GM18526 (cell line): ENCODE measurements around the gene TFIP11.

Experiments used
- POLR2A ChIP-seq: IDR thresholded peaks from 3 replicates; pipeline ENCODE4 v1.6.1; 2011; ENCODE audit not compliant: insufficient read length; ENCODE audit errors: extremely low read depth

Gene TFIP11

DNA sequence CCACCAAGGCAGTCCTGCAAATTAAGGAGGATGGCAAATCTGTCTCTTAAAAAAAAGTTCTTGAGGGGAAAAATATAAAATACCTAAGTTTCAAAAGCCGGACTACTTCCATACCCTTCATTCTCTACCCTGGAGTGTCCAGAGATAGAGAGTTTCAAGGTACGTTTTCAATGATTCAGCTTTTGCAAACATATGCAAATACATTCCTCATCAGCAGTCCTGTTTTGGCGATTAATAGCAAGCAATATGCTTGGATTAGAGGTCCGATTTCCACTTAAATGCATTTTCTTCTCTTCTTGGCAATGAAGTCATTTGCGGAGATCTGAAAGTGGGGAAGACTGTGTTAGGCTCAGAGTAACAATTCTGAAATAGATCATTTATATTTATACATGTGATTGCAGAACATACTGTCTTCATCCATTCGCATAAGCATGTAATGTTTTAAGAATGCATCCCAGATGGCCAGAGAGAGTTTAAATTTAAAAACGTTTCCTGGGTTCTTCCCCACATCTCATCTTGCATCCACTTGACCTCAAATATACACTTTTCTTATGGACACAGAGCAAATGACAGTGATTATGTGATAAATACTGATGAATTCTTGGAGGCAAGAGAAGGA lies 13.8 kb upstream of the TFIP11 start:
- no peak for TF ChIP-seq POLR2A

DNA sequence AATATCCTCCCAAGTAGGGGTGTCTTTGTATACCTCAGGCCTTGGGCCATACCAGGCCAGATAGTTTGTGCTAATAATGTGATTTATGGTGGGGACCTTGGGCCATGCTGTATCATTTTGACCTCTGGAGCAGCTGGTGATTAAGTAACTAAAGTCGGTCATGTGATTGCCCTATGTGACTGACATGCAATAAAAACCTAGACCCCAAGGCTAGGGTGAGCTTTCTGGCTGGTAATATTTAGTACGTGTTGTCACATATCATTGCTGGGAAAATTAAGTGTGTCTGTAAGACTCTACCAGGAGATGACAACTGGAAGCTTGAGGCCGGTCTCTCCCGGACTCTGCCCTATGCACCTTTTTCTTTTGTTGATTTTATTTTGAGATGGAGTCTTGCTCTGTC lies 12.6 kb upstream of the TFIP11 start:
- TF ChIP-seq POLR2A = no peak

DNA sequence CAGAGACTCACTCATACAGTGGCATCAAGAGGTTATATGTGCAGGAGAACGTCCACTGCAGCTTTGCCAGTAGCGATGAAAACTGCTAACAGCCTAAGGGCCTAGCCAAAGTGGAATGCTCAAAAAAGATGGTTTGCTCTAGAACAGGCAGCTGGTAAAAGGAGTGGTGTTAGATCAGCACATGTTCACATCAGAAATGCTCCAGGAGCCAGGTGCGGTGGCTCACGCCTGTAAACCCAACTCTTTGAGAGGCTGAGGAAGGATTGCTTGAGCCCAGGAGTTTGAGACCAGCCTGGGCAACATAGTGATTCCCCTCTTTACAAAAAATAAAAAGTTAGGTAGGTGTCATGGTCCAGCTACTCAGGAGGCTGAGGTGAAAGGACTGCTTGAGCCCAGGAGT lies 10.3 kb upstream of the TFIP11 start:
- TF ChIP-seq POLR2A = no peak

DNA sequence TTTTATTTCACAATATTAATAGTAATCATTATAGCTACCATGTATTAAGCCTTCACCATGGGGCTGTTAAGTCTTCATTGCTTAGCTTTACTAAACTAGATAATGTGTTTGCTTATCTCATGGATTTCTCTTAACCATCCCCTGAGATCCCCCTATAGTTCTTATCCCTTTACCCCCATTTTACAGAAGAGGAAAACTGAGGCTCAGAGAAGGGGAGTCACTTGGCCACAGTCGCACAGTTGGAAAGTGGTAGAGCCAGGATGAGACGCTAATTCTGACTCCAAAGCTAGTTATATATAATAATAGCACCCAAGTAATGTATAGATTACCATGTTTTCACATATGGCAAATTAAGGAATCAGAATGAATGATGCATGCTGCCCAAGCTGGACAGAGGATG lies 9.7 kb upstream of the TFIP11 start:
- TF ChIP-seq POLR2A = no peak

DNA sequence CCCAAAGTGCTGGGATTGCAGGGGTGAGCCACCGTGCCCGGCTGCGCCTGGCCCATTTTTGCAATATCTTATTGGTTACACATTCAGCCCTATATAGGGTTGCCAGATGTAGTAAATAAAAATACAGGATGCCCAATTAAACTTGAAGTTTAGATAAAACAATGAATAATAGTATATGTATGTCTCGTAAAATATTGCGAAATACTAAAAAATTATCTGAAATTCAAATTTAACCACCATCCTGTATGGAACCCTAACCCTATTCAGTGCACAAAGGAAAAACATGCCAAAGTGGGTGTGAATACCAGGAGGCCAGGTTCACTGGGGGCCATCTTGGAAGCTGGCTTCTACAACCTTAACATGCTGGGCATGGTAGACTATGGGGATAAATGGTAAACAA lies 5.2 kb upstream of the TFIP11 start:
- no peak for TF ChIP-seq POLR2A

DNA sequence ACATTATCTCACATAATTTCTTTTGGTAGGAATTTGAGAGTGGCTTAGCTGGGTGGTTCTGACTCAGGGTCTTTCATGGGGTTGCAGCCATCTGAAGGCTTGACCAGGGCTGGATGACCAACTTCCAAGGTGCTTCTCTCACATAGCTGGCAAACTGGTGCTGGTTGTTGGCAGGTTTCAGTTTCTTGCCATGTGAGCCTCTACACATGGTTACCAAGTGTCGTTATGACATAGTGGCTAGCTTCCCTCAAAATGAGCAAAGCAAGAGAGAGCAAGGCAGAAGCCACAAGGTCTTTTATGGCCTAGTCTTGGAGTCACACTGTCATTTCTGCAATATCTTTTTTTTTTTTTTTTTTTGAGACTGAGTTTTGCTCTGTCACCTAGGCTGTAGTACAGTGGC lies 4.2 kb upstream of the TFIP11 start:
- no peak for TF ChIP-seq POLR2A

DNA sequence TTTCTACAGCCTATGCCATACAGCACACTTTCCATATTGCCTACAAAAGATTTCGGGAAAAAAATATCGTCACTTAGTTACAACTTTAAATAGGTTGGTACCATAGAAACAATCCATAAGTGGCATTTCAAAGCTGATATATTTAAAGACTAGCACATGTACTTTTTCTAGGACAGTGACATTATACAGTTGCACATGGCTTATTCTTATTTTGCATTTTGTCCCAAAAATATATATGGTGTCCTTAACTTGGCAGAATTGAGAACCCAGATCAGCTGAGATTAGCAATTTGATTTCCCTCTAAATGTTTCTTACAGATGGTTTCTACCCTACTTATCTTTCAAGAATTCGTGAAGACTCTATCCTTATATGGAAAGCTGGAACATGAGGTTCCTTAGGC lies 3.7 kb upstream of the TFIP11 start:
- TF ChIP-seq POLR2A = no peak

DNA sequence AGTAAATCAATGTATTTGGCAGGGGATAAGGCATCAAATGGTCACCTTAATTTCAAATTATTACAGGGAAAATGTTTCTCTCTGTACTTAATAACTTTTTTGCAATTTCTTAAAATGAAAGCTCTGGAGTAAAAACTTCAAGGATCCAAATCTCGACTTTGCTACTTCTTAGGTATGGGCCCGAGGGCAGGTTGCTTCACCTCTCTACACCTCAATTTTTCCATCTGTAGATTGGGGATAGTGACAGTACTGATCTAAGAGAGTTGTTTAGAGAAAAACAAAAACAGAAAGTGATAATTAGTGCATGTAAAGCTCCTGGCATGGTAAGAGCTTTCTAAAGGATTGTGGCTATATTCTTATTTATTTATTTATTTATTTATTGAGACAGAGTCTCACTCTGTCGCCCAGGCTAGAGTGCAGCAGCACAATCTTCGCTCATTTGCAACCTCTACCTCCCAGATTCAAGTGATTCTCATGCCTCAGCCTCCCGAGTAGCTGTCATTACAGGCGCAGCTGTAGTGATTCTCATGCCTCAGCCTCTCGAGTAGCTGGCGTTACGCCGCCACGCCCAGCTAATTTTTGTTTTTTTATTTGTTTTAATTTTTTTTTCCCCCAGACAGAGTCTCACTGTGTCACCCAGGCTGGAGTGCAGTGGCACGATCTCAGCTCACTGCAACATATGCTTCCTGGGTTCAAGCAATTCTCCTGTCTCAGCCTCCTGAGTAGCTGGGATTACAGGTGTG lies 2.3 kb upstream of the TFIP11 start:
- TF ChIP-seq POLR2A = no peak

DNA sequence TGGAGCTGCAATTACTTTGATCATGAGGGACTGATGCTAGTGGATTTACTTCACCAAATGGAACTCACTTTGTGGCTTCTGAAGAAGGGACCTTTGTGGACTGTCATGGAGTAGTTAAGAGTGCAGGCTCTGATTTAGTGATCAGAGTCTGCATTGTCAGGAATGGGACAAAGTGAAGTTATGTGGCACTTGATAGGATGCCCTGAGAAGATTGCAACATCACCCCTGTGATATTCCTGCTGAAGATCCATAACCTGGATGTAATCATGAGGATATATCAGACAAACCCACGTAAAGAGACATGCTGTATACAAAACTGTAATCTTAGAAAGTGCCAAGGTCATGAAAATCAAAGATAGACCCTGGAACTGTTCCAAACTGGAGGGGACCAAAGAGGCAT lies 1.6 kb upstream of the TFIP11 start:
- TF ChIP-seq POLR2A = no peak

DNA sequence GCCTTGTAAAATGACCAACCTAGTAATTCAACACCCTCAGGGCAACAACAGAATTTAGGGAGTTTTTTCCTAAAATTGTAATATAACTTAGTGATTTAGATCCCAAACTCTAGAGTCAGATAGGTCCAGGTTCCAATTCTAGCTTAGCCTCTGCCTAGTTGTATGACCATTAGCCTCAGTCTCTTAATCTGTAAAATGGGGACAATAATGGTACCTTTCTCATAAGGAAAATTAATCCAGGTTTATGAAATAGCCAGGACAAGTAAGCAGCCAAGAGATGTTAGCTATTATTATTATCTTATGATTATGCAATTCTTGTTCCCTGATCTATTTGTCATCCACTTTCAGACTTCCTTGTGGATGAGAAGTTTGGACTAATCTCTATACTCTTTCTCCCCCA lies 4.1 kb downstream of the TFIP11 start:
- no peak for TF ChIP-seq POLR2A

DNA sequence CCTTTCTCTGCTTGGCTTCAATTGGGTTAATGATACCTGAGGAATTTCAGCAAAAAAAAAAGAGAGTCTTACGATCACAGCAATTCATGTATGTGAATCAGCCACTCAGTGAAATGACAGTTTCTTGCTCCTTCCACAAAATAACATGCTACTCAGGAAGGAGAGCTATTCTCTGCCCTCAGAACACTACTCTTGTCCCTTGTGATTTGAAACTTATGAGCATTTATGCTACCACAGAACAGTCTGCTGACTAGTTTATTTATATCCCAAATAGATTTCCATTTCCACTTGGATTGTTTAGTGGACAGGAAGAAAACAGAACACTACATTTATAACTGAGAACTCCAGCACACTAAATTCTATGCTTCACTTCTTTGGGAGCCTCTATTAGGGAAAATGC lies 8.5 kb downstream of the TFIP11 start:
- TF ChIP-seq POLR2A = no peak

DNA sequence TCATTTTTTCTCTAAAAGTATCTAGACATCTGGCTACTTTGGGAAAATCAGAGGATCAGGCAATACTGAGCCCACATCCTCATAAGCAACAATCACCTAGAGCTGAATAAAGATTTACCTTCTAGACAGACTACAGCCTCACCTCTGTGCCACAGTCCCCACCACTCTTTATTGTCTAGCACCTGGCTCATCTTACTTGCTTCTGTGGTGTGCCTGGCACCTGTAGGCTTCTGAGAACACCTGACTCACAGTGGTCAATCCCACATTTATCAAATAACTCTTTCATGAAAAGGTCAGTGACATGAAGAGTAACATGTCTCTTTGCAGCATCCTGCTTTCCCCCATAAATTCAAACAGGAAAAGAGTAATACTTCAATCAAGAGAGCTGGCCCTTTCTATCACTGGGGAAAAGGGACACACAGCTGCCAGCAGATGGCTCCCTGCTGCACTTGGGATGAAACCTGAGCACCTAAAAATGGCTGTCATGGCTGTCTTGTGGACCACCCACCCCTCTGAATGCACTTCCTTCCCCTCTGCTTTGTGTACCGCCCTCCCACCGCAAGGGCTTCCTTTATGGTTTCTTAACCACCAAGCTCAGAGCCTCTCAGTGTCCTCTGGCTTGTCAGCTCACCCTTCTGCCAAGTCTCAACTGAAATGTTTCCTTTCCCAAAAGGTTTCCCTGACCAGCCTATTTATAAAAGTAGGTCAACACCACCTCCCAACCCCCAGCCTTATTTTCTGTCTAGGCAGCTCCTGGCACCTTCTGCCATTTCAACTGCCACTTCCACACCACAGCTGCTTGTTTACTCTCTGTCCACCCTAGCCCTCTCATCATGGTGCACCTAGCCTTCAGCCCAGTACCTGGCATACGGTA lies 9.3 kb downstream of the TFIP11 start:
- TF ChIP-seq POLR2A = no peak

DNA sequence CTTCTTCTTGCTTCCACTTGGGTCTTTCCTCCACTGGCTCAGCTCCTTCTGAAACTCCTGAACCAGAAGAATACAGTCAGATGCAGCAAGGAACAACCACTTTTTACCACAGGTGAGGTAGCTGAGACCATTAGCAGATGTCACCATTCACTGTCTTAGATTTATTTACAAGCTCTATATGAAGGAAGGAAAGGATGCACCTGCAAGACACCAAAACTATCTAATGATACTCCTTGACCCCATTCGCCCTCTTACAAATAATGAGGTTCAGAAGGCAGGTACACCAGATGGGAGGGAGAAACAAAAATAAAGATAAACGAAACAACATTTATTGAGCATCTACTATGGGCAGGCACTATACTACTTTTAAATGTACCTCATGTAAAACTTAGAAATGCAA lies 10.3 kb downstream of the TFIP11 start:
- TF ChIP-seq POLR2A = no peak

DNA sequence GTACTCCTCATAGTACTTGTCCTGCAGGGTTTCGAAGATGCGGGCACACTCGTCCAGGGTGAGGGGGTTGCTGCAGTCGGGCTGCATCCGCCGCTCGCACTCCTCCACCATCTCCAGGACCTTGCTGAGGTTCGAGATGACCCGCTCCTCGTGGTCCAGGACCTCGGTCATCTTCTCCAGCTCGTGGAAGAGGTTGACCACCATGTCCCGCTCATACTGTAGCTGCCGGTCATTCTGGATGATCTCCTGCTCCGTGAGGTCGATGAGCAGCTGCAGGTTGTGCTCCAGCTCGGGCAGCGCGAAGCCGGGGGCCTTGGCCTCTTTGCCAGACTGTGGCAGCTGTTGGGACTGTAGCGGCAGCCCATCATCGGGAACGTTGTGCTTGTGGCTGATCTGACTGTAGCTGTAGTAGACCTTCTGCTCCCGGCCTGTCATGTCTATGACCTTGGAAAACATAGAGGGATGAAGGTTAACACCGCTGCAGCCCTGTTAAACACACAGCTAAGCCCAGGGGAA lies 13.0 kb downstream of the TFIP11 start:
- TF ChIP-seq POLR2A = no peak

DNA sequence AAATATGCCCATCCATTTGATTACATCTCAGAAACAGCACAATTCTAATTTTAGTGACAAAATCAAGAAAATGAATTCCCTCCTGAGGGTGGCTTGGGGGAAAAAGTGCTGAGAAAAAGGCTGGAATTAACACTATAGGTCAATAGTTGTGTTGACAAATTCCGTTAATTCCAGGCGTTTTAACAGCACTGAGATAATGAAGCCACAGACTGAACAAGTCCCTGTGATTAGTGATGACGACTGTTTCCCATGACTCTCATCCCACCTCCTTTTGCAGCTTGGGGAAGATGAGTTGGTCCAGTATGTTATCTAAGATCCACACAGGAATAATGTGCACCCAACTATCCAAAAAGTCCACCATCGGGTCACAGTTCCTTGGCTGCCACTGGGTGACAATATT lies 15.8 kb downstream of the TFIP11 start:
- TF ChIP-seq POLR2A = no peak

DNA sequence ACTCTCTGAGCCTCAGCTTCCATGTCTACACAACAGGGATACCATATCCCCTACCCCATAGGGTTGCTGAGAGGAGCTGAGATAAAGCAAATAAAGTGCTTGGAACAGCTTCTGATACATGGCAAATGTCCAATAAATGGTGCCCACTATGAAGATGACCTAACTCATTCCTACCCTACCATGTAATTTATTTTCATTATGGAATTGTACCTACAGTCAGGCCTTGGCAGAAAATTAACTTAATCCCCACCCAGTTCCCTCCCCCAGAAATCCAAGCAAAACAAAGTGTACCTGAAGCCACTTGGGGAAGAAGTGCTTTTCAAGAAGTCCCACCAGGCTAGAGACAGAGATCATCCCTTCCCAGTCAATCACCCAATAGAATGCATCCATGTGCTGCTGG lies 17.8 kb downstream of the TFIP11 start:
- no peak for TF ChIP-seq POLR2A
